Activated CD4-positive, alpha-beta T cell treated with anti-CD3 and anti-CD28 coated beads for 1 hour (primary cell): Measurements from ENCODE around the gene GALNT7.
"Not testable (repeated sequence)": the region's sequence is repeated elsewhere in the genome, so short reads cannot be mapped to it uniquely, and the experiment has no call there.

Source experiments
- DNase-seq: peaks from one replicate; pipeline ENCODE4 v3.0.0-alpha.2; 2020

Gene GALNT7, protein sequence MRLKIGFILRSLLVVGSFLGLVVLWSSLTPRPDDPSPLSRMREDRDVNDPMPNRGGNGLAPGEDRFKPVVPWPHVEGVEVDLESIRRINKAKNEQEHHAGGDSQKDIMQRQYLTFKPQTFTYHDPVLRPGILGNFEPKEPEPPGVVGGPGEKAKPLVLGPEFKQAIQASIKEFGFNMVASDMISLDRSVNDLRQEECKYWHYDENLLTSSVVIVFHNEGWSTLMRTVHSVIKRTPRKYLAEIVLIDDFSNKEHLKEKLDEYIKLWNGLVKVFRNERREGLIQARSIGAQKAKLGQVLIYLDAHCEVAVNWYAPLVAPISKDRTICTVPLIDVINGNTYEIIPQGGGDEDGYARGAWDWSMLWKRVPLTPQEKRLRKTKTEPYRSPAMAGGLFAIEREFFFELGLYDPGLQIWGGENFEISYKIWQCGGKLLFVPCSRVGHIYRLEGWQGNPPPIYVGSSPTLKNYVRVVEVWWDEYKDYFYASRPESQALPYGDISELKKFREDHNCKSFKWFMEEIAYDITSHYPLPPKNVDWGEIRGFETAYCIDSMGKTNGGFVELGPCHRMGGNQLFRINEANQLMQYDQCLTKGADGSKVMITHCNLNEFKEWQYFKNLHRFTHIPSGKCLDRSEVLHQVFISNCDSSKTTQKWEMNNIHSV

DNA sequence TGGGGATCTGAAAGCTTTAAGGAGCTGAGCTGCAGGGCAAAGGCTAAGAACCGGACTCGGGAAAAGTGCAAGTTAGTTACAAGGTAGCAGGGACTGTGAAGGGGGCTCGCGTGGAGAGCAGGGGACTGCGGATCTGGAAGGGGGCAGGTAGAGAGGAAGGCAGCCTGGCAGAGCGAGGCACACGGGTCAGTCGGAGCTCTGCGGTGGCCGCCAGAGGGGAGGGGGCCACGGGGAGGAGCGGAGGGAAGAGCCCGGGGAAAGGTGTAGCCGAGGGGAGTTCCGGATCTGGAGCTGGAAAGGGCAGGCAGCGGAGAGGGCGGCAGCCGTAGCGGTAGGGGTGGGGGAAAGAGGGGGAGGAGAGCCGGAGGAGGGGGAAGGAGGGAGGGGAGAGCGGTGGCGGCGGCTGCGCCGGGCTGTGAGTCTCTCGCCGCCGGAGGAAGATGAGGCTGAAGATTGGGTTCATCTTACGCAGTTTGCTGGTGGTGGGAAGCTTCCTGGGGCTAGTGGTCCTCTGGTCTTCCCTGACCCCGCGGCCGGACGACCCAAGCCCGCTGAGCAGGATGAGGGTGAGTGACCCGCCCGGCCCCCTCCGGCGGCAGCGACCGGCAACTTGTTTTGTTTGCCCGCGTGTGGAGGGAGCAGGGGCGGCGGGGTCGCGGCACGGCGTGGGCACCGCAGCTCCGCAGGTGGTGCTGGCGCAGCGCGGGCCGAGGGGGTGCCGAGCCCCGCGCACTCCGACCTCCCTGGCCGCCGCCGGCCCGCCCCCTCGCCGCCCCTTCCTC lies at the start of gene GALNT7:
GALNT7 (plus strand) TSS at position 416 of the 782 bp plus-strand sequence; CDS start at position 441, 25 bp downstream.
- DNase-seq = peak; percentile 43

GRCh38 chr4:173118819-173119218 lies 49.8 kb upstream of the GALNT7 start:
- not testable (repeated sequence) for DNase-seq

GRCh38 chr4:173119818-173120217 lies 48.8 kb upstream of the GALNT7 start:
- no peak for DNase-seq

DNA sequence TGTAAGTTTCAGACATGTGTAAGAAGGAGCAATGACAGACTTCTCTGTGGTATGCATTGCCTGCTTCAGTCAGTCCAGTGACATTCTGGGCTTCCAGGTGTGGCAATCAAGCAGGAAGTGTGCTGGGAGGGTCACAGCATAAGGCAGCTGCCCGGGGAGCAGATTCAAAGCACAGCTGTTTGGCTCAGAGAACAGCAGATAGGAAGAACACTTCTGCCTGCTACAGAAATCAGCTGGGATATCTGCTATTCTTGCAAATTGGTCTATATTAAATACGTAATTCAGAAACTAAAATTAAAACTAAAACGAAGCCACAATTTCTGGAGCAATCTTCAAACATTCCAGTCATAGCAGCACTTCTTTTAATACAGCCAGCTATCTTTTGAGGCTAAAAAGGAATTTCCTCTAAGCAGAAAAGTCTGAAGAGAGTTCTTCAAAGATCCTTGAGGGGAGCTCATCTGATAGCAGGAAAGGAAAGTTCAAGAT lies 47.5 kb upstream of the GALNT7 start:
- no peak for DNase-seq

- DNase-seq = no peak
Measured at GRCh38 chr4:173124209-173124865, 44.3 kb upstream of the GALNT7 start.

- DNase-seq = no peak
Measured at GRCh38 chr4:173125216-173125812, 43.3 kb upstream of the GALNT7 start.

DNA sequence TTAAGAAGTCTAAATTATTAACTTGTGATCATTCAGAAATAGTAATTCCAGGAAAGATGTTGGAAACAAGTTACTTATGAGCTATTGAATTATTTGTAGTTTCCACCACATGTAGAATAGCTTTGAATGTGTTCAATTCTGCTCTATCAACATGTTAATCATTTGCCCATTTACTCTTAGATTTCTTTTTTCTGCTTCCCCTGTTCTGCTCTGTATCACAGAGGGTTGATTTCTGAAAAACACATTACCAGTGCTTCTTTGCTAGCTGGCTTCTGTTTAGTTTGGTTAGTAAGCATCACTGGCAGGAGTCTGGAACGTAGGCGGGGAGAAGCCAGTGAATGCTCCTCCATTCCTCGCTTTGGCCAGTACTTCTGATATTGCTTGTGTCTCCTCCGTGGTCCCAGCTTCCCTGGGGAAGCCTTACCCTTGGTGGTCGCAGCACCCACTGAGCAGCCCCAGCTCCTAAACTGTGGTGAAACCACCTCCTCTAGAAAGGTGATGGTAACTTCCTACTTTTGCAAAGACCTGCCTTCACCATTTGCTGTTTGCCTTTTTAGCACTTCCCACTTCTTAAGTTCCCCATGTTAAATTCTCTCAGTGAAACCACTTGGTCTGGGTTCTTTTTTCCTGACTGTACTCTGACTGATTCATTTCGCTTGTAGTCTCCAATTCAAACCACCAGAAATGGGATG lies 40.3 kb upstream of the GALNT7 start:
- DNase-seq = no peak

- DNase-seq = no peak
Measured at GRCh38 chr4:173130687-173131086, 37.9 kb upstream of the GALNT7 start.

DNA sequence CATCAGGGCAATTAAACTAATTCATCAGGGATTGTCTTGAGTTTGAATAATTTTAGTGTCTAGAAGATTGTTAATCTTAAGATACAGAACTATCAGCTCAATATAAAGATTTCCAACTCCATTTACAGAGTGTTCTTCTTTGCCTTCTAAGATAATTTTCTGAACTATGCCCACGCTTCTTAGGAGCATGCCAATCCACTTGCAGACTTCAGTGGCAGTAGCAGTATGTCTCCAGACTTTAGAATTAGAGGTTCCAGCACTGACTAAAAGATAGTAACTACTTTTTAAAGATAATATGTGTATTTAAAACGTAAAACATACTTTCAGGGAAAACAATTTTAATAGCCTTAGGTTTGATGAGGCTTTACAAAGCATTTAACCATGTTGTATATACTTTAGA lies 34.2 kb upstream of the GALNT7 start:
- DNase-seq = no peak

DNA sequence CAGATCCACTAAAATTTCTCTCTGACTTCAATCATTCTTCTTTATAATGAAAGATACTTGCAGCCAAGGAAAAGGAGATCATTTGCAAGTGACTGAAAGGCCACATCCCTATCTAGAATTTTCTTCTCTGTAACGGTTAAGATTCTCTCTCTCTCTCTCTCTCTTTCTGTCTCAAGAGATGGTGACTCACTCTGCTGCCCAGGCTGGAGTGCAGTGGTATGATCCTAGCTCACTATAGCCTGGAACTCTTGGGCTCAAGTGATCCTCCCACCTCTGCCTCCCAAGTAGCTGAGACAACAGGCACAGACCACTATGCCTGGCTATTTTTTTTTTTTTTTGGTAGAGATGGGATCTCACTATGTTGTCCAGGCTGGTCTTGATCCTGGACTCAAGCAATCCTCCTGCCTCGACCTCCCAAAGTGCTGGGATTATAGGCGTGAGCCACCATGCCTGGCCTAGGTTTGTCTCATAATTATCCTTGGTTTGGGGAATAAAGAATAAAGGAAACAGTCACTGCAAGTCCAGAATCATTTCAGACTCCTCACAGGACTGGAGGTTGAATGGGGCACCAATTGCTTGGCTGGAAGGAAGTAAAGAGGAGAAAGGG lies 33.3 kb upstream of the GALNT7 start:
- no peak for DNase-seq

- no peak for DNase-seq
Measured at GRCh38 chr4:173138624-173139023, 30.0 kb upstream of the GALNT7 start.

DNA sequence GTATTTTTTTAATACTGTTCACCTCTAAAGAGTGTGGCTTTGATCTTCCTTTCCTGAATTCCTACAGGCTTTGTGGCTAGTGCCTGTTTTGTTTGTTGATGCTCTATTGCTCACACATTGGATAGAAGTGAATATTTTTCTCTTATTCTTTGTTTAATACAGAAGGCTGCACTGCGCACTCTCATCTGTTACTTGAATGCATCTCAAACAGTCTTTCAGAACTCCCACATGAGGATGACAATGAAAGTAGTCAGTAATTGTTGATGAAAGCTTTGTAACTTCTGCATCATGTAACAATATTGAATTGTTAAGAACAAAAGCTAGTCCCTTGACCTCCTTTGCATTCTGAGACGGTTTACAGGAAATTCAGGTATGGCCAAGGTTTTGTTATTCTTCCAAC lies 29.1 kb upstream of the GALNT7 start:
- DNase-seq = no peak

DNA sequence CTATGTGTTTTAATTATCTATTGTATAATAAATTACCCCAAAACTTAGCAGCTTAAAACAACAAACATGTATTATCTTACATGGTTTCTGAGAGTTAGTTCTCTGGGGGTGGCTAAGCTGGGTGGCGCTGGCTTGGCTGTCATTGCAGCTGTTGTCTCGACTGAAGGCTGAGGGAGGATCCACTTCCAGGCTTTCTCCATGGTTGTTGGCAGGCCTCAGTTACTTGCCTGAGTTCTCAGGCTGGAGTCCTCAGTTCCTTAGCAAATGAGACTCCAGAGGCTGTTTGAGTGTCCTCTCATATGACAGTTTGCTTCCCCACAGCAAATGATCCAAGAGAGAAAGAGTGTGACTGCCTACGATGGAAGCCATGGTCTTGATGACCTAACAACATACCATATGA lies 23.5 kb upstream of the GALNT7 start:
- DNase-seq = no peak

- no peak for DNase-seq
Measured at GRCh38 chr4:173146456-173146855, 22.2 kb upstream of the GALNT7 start.

DNA sequence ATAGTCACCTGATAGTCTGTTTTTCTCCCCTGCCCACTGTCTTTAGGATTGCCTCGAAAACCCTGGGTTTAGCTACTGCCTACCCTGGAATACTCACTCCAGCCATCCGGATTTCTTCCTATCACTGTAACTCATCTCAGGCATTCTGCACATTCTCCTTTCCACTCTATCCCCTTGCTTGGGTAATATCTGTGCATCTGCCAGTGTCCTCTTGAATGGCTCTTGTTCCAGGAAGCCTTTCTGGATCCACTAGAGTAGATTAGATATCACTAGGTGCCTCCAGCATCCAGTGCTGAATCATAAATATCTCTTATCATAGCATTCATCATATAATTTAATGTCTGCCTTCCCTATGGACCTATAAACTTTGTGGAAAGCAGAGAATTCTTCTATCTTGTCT lies 17.1 kb upstream of the GALNT7 start:
- no peak for DNase-seq

- no peak for DNase-seq
Measured at GRCh38 chr4:173152104-173152503, 16.5 kb upstream of the GALNT7 start.

DNA sequence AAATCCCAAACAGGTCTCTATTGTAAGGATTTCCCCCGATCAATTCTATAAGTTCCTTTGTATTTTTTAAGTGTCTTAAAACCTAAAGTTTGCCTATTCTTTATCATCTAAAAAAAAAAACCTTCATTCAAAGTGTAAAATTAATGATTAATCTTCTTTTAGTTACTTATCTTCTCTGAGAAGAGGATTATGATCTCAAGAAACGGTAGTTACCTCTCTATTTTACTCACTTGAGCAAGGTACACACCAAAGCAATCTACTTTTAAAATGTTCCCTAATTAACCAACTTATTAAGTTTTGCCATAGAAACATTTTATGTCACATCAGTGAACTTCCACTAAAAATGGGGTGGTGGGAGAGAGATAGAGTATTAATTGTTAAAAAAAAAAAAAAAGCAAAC lies 15.2 kb upstream of the GALNT7 start:
- no peak for DNase-seq

- no peak for DNase-seq
Measured at GRCh38 chr4:173159791-173160190, 8.8 kb upstream of the GALNT7 start.

DNA sequence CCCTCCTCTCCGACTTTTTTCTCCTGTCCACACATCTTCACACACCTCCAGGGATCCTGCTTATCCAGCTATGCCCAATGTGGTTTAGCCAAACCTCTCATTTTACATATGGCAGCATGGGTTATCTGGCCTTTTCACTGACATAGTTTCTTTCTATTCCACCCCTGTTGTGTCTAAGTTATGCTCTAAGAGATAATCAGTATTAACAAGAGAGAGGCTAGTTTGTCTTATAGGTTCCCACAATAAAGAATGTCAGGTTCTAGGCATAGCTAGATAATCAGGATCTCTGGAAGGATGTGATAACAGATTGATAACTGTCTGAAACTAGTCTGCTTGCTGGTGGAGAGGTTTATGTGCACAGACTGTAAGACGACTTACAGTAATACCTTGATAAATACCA lies 7.7 kb upstream of the GALNT7 start:
- DNase-seq = no peak

- DNase-seq = no peak
Measured at GRCh38 chr4:173161311-173161710, 7.3 kb upstream of the GALNT7 start.

DNA sequence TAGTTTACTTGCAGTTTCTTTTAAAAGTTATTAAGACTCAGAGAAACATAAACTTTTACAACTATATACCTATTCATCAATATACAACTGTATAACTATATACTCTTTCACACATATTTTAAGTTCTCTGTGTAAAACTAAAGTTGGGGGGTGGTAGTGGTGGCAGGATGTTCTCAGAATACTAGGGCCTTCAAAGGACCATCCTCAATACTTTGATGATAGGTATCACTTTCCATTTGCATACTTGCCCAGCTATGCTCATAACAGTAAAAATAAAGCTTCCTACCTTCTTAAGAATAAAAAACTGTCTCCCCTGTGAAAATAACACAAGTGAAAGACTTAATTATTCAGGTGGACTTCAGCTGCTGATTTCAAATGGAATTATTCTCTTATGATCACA lies 2.9 kb upstream of the GALNT7 start:
- DNase-seq = no peak

DNA sequence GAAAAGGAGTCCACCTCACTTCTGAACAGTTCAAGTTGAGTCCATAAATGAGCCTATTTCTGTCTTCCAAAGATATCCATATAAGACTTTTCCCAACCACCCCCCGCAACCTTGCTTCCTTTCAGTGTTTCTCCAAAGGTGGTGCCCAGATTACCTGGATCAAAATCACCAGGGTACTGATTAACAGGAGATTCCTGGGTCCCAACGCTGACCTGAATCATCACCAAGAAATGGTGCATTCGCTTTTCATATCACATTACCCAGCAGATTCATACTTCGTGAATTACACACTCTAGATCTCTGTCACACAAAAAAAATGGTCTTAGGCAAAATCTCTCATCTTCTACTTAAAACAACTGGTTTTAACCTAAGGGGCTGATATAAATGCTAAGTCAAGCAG lies 2.1 kb upstream of the GALNT7 start:
- DNase-seq = no peak
